ENCODE data around the gene CREBBP. TPM values are rescaled to one million over a fixed set of nuclear protein-coding genes. Genes with fewer than 3 reads are reported as not detected.

The CREBBP gene
- total RNA-seq, 1 donor from 2014 or later = 106 TPM

- DNase-seq = no peak
Measured at GRCh38 chr16:3854750-3855541, 25.6 kb downstream of the CREBBP start.

- DNase-seq = no peak
Measured at GRCh38 chr16:3850544-3850899, 30.0 kb downstream of the CREBBP start.

GRCh38 chr16:3849751-3850543 is 30.6 kb downstream of the CREBBP start:
- DNase-seq = no peak

GRCh38 chr16:3846595-3847091 is 33.9 kb downstream of the CREBBP start:
- no peak for DNase-seq

- no peak for DNase-seq
Measured at GRCh38 chr16:3846087-3846486, 34.4 kb downstream of the CREBBP start.

GRCh38 chr16:3842994-3843393 is 37.5 kb downstream of the CREBBP start:
- DNase-seq = no peak

- DNase-seq = no peak
Measured at GRCh38 chr16:3841729-3842508, 38.6 kb downstream of the CREBBP start.

- DNase-seq = no peak
Measured at GRCh38 chr16:3839402-3840184, 40.9 kb downstream of the CREBBP start.

GRCh38 chr16:3838600-3839401 is 41.7 kb downstream of the CREBBP start:
- DNase-seq = no peak

- no peak for DNase-seq
Measured at GRCh38 chr16:3837851-3838586, 42.5 kb downstream of the CREBBP start.

GRCh38 chr16:3836641-3837040 is 43.9 kb downstream of the CREBBP start:
- DNase-seq = no peak

- no peak for DNase-seq
Measured at GRCh38 chr16:3835089-3835602, 45.4 kb downstream of the CREBBP start.

- DNase-seq = no peak
Measured at GRCh38 chr16:3832668-3833067, 47.8 kb downstream of the CREBBP start.

- no peak for DNase-seq
Measured at GRCh38 chr16:3830625-3831254, 49.8 kb downstream of the CREBBP start.

GRCh38 chr16:3829631-3830536 is 50.6 kb downstream of the CREBBP start:
- no peak for DNase-seq

- no peak for DNase-seq
Measured at GRCh38 chr16:3825940-3826339, 54.6 kb downstream of the CREBBP start.

GRCh38 chr16:3825103-3825502 is 55.4 kb downstream of the CREBBP start:
- no peak for DNase-seq

GRCh38 chr16:3824121-3824795 is 56.3 kb downstream of the CREBBP start:
- DNase-seq = no peak
